Activated CD4-positive, alpha-beta T cell treated with anti-CD3 and anti-CD28 coated beads, Interleukin-2, amount 50 U/mL, for 1 hour (primary cell): ENCODE measurements around the gene LRP2BP.
"Not testable (repeated sequence)": the region's sequence is repeated elsewhere in the genome, so short reads cannot be mapped to it uniquely, and the experiment has no call there.

Experiments
- DNase-seq: peaks from one replicate; pipeline ENCODE4 v3.0.0-alpha.2; 2020

The LRP2BP gene

DNA sequence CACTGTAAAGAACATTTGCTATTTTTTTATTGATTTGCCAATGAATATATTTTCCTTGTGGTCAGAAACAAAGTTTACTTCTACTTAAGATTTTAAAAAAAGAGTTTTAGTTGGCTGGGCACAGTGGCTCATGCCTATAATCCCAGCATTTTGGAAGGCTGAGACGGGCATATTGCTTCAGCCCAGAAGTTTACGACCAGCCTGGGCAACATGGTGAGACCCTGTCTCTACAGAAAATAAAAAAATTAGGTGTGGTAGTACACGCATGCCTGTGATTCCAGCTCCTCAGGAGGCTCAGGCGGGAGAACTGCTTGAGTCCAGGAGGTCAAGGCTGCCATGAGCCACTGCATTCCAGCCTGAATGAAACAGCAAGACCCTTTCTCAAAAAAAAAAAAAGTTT is 36.8 kb downstream of the LRP2BP start:
- DNase-seq, result no peak

DNA sequence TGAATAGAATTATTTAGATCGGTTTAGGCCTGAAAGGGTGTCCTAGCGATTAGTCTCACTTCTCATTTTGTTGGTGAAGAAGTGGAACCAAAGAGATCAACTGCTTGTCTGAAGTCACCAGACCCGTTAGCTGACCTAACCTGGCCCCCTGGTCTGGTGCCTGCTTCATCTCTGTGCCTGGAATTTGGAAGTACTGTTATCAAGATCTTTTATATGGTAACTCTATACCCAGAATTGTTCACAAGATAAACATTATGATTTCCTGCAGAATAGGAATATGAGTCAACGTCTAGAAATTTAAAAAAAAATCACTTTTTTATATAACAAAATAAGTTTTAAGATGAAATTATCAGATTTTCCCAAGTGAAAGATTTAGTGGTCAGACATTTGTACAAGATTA is 37.2 kb downstream of the LRP2BP start:
- DNase-seq, result no peak

DNA sequence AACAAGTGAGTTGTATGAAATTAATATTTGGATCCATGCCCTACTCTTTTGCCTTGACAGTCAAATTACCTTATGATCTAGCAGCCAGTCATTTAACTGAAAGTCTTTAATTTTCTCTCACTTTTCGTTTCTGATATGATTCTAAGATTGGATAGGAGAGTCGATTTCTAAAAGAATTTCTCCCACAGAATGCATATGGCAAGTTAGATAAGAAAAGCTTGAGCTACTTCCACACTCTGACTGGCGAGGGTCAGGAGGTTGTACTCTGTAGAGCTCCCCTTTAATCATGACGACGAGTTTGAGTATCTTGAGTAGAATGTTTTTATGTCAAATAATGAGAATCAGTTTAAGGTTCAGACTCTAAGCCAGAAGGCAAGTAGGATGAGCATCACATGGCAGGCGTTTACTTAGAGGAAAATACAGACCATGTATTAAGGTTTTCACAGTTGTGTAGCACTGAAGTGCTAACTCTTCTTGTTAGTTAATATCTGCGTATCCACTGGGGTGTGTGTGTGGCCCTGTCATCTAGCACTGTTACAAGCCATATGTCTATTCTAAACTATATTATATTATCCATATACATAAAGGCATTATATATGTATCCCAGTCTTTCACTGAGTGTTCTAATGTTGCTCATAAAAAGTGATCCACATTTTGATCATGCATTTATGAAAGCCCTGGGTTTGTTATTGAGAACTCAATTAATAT is 37.8 kb downstream of the LRP2BP start:
- DNase-seq, result no peak

DNA sequence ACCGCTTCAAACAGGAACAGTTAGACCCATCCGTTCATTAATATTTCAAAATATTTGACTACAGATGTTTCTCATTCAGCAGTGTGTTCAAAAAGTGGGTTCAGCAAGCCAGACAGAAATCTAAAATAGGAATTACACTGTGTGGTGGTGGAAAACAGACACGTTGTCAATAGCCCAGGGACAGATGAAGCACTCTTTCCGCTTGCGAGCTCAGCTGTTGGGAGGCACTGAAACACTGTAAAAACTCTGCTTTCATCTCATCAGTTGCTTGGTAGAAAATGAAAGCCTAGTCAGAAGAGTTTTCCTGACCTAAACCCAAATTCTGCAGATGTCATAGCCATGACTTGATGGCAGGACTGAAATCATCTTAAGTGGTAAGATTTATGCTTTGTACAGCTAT is 38.5 kb downstream of the LRP2BP start:
- no peak for DNase-seq

DNA sequence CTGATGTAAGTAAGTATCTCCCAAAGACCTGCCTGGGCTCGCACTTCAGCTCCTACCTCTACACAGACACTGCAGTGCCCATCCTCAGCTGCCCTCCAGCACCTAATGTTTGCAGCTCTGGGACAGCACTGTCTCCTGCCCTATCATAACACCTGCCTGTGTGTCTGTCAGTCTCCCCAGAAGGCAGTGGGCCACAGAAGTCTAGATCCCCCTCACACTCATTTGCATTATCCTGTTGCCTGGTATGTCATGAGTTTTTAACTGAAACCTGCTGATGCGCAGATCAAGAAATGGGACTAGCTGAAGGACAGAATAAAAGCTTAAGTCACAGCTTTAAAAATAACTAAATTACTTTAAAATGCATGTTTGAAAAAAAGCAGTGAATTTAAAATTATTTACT is 43.0 kb downstream of the LRP2BP start:
- no peak for DNase-seq

DNA sequence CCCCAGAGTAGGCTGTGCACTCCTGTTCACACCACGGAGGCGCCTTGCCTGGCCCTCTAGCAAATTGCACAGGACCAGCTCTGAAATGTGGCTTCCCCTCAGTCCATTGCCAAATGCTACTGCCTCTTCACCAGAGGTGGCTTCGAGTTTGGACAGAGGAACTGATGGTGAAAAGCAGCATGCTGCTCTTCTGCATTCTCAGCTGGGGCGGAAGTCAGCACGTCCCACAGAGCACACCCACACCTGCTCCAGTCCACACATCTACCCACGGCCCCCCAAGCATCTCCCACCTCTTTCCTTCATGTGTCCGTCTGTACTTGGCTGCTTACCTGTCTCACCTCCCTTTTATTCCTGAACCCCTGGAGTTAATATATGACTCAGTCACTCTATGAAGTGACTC is 43.5 kb downstream of the LRP2BP start:
- DNase-seq, result no peak

DNA sequence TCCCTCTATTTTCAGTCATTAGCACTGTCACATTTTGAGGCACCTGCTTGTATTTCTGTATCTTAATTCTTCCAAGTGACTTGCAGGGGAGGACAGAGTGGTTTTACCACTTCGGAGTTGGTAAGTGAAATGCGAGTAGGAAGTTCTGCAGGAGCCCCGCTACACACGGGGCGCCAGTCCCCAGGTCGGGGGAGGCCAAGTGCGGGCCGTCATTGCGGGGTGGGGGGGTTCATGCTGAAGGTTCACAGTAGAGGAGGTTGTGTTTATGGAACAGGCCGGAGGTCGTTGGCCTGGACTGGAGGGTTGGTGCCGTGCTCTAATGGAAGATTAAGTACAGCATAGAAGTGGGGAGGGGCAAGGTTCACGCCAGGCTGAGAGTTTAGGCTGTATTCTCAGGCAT is 44.0 kb downstream of the LRP2BP start:
- no peak for DNase-seq

DNA sequence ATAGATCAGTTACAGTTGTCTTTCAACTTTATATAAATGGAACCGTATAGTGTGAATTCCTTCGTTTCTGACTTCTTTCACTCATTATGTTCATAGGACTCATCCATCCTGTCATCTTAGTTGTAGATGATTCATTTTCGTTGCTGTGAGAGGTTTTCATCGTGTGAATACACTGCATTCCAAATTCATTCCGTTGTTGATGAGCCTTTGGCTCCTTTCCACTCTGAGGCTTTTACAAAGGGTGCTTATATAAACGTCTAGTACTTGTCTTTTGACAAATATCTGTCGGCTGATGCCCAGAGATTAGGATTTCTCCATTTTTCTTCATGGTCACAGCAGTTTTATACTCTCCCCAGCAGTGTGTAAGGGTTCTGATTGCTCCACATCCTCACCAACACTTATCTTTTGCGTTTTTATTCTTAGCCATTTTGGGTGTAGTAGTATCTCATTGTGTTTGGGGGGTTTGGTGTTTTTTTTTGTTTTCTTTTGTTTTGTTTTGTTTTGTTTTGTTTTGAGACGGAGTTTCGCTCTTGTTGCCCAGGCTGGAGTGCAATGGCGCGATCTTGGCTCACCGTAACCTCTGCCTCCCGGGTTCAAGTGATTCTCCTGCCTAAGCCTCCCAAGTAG is 48.6 kb downstream of the LRP2BP start:
- DNase-seq, result no peak

DNA sequence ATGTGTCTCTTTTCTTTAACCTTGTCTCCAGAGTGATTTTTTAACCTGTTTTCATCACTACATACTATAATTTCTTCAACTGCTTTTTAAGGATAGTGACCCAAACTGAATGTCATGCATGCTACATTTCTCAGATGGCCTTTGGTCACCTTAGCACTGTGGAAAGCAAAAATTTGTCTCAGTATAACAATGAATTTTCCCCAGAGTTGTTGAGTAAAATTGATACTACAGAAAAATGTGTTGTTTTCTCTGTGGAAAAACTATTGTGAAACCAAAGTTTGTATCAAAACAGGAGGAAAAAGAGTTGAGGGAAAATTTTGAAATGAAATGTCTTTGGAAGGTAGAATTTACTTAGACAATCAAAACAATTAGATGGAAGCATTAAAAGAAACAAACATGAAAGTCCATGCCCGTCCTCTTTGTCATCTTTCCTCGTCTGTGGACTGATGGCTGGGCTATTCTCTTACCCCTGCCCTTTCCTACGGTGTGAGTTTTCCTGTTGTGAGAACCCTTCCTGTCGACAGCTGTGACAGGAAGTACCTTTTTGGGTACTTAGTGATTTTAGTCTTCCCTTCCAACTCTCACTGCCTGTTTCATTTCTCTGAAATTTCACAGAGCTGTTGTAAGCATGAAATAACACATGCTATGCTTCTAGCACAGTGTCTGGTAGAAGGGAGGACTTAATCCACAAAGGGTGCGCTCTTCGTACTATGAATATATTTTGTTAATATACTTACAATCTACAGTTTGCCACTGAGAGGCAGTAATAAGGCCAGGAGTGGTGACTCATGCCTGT is 50.8 kb downstream of the LRP2BP start:
- DNase-seq, result no peak

DNA sequence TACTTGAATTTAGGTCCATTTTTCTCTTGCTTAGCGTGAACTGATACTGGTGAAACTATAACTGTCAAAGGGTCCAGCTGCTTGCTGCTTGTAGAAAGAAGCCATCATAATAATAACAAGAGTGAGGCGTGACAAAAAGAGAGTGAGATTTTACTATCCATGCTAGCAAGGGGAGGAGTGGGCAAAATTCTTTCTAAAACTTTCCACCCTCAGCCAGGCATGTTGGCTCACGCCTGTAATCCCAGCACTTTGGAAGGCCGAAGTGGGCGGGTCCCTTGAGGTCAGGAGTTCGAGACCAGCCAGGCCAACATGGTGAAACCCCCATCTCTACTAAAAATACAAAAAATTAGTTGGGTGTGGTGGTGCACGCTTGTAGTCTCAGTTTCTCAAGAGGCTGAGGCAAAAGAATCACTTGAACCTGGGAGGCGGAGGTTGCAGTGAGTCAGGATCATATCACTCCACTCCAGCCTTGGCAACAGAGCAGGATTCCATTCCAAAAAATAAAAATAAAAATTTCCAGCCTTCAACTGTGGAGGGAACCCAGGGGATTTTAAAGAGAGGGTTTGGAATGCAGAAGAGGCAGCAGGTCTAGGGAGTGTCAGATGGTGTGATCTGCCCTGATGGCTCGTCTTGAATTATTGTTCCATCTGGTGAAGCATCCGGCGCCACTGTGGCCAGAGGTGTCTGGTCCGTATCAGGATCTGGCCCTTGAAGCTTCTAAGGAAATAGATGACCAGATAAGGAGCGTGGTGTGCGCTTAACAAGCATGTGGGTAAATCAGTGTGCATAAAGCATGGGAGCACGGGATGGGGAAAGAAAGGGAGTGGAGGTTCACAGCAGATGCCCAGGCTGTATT is 51.8 kb downstream of the LRP2BP start:
- no peak for DNase-seq

DNA sequence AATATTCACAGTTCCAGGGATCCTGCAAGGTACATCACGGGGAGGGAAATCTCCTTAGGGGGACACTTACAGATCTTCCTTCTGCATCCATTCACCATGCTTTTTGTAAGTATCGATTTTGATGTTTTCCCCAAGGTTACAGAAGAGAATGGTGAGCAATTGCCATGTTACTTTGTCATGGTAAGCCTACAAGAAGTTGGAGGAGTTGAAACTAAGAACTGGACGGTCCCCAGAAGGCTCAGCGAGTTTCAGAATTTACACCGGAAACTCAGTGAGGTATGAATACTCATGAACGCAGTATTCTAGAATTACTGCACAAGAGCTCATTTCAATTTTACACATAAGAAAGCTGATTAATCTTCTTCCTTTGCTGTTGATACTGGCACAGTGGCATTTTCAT is 53.9 kb downstream of the LRP2BP start:
- no peak for DNase-seq

DNA sequence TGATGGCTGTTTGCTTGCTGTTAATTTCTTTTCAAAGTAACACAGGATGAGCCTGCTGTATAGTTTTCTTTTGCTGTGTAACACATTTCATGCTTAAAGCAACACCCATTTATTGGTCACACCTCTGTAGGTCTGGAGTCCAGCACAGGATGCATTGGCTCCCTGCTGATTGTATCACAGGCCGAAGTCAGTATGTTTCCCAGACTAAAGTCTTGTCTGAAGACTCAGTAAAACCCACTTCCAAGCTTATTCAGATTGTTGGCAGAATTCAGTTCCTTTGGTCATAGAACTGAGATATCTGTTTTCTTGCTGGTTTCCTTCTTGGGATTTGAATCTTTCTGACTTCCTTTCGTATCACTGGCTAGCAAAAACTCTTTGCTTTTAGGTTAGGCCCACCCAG is 54.3 kb downstream of the LRP2BP start:
- DNase-seq, result no peak

DNA sequence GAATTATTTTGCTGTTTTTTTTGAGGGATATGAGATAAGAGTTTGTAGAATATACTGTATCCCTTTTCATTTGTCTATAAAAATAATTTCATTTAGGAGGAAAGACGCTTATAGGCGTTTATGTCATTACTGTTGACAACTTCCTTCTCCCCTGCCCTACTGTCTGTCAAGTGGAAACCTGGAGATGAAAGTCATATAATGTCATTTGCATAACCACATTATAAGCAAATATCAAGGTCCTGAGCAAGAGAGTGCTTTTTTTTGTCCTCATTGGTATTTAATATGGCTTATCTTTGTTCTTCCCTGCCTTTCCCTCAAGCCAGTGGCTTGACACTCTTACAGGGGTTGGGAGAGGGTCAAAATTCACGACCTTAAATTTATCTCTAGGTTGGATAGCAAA is 55.8 kb downstream of the LRP2BP start:
- no peak for DNase-seq

DNA sequence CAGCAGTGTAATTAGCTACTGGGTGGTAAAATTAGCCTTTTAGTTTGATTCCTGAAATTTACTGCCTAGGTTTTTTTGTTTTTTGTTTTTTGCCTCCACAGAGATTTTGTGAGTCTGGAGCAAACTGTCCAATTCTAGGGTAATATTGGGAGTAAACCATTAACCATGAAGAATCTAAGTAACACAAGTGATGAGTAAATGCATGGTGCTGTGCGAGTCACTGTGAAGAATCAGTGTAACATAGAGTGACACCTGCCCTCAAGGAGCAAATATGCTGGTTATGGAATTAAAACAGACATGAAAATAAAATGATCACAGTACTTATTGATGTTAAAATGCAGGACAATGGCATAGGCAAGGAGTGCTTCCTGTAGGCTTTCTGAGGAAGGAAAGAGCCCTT is 60.1 kb downstream of the LRP2BP start:
- DNase-seq, result no peak

DNA sequence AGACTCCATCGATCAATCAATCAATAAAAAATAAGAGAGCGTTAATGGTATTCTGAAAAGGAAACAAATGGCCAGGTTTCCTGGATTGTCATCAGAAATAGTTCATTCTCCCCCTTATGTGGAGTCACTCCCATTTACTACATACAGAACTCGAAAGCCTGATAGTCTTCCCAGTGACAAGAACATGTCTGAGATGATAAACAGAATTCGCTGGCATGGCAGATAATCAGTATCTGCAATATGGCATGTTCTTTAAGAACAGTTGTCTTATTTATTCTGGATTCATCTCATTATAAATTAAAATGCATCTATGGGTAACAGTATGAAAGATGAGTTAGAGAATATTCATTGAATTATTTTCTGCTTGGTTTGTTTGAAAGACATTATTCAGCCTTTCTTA is 61.4 kb downstream of the LRP2BP start:
- DNase-seq, result no peak

DNA sequence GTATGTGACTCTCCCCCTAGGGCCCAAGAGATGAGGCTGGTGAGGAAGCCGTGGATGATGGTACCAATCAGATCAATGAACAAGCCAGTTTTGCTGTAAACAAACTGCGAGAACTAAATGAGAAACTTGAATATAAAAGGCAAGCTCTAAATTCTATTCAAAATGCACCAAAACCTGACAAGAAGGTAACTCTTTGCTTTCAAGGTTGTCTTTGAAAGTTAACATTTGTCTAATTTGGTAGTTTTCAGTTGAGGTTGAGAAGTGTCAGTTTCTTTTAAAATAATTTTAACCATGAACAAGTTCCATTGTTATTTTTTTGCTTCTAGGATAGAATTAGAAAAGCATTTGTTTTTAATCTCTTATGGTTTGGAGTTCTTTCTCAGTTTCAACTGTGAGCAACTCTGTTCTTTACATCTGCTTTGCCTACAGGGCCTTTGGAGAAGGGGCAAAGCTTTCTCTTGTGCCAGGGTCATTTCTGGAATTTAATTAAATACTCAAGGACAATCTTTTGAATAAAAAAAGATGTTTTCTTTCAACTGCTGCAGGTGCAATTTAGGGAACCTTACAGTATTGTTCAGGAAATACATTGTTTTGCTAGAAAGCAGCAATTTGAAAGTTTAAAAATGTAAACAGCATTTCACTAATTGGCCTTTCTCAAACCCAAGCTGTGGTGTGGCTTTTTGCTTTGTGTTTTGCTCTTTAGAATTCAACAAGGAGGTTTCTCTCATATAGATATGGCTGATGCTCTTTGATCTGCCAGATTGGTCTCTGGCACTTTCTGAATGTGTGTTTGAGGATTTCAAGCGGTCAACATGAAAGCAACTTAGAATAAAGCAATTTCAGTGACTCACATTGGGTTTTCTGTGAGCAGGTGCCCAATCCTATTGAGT is 62.9 kb downstream of the LRP2BP start:
- no peak for DNase-seq

DNA sequence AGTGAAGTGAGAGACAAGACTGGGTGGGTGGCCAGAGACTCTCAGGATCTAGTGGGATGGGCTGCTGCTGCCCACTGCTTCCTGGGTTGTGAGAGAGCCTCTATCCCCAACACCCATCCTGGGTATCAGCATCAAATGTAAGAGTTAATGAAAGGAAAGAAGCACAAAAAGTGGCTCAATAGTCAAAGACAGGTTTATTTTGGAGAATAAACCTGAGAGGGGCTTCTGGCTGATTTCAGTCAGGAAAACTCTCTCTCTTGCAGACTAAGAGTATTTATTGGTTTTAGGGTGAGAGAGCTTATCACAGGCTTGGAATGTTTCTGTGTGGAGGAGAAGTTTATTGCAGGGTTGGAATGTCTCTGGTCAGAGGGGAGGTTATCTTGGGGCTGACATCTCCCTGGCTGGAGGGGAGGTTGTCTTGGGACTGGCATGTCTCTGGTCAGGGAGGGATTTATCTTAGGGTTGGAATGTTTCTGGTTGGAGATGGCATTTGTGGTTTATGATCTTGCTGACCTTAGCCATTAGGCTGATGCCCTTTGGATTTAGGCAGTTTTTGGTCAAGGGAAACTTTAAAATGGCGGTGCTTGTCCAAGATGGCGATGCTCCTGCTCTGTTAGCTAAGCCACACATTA is 65.7 kb downstream of the LRP2BP start:
- DNase-seq, result not testable (repeated sequence)

DNA sequence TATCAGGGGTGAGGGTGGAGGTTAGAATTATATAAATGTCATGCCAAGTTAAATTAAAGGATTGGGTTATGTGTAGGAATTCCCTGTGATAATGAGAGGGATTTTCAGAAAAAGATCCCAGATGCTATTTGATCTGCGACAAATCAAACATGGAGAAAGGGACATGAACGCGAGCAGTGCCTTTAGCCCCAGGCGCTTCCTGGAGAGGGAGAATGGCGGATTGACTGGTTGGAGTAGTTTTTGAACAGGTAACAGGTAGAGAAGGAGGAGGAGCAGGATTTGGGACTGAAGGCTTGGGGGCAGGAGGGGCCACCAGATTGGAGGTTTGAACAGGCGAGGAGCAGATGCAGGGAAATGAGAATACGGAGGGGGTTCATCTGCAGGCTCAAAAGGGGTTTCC is 67.1 kb downstream of the LRP2BP start:
- DNase-seq, result no peak

DNA sequence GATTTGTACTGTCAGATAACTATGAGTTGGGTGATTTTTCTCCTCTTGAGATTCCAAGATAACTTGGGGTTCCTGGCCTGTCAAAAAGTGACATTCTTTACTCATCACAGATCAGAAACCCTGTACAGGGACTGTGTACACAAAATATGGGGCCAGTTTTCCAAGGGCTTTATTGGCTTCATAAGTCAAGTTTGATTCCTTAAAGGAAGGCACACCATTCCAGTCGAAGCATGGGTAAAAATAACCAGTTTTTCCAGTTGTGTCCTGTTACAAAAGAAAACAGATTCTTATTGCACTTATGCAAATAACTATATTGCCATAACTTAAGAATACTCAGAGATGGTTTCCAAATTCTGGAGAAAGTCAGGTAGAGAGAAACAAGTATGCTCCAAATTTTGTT is 70.0 kb downstream of the LRP2BP start:
- not testable (repeated sequence) for DNase-seq

DNA sequence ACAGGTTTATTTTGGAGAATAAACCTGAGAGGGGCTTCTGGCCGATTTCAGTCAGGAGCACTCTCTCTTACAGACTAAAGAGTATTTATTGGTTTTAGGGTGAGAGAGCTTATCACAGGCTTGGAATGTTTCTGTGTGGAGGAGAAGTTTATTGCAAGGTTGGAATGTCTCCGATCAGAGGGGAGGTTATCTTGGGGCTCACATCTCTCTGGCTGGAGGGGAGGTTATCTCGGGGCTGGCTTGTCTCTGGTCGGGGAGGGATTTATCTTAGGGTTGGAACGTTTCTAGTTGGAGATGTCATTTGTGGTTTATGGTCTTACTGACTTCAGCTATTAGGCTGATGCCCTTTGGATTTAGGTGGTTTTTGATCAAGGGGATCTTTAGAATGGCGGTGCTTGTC is 71.4 kb downstream of the LRP2BP start:
- DNase-seq, result not testable (repeated sequence)

DNA sequence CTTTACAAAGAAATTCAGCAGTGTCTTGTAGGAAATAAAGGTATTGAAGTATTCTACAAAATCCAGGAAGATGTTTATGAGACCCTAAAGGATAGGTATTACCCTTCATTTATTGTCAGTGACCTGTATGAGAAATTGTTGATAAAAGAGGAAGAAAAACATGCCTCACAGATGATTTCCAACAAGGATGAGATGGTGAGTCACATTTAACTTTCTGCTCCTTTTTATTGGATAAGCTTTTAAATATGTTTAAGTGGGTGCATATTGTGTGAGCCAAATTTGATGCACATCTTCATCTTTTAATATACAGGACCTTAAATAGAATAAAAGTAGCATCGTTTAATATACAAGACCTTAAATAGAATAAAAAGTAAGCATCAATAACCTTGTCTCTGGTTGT is 72.1 kb downstream of the LRP2BP start:
- DNase-seq, result no peak

DNA sequence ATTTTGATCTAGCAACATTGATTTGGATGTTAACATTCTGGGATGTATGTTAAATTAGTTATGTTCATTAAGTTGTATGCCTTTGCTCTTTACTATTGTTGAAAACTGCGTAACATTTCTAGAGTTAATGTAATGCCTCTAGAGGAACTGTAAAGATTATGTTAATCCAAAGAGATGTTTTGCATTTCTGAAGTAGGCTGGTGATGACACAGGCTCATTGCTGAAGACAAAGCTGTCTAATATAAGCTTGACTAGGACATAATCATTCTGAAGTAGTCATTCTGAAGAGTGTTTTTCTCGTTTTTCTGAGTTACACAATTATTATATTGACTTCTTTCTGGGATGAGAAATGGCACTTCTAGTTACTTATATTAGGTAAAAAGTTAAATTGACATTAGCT is 72.9 kb downstream of the LRP2BP start:
- no peak for DNase-seq
